Neural progenitor cell (in vitro differentiated cells): ENCODE results near the gene FRYL. TPM values are rescaled to one million over a fixed set of nuclear protein-coding genes. Genes with fewer than 3 reads are reported as not detected.

Experiments
- DNase-seq: peaks from one replicate; pipeline ENCODE4 v3.0.0-alpha.2; 2016; ENCODE audit warnings: low spot score
- H2AFZ ChIP-seq: fragments of 200-600 bp; sonication (generic); replicated peaks from 2 replicates; pipeline ENCODE4 v1.6.1; 2016; ENCODE audit warnings: antibody characterized with exemption
- H3F3A ChIP-seq: fragments of 200-600 bp; sonication (generic); 2 replicates; pipeline ENCODE4 v1.6.1; 2016; ENCODE audit warnings: antibody characterized with exemption, low read depth
- H3K27ac ChIP-seq: fragments of 200-600 bp; sonication (generic); 2 replicates; pipeline ENCODE4 v1.5.1; 2016; ENCODE audit warnings: mild to moderate bottlenecking
- H3K27me3 ChIP-seq: fragments of 200-600 bp; sonication (generic); 2 replicates; pipeline ENCODE4 v1.6.1; 2016; ENCODE audit warnings: mild to moderate bottlenecking, moderate library complexity
- H3K36me3 ChIP-seq: fragments of 200-600 bp; sonication (generic); 2 replicates; pipeline ENCODE4 v1.5.1; 2016
- H3K4me1 ChIP-seq: fragments of 200-600 bp; sonication (generic); 2 replicates; pipeline ENCODE4 v1.6.1; 2016; ENCODE audit warnings: mixed run types
- H3K4me2 ChIP-seq: fragments of 200-600 bp; sonication (generic); 2 replicates; pipeline ENCODE4 v1.6.1; 2016
- H3K4me3 ChIP-seq: fragments of 200-600 bp; sonication (generic); 2 replicates; pipeline ENCODE4 v1.5.1; 2016
- H3K79me2 ChIP-seq: fragments of 200-600 bp; sonication (generic); 2 replicates; pipeline ENCODE4 v1.6.1; 2016; ENCODE audit warnings: low read depth
- H3K9ac ChIP-seq: fragments of 200-600 bp; sonication (generic); 2 replicates; pipeline ENCODE4 v1.6.1; 2016
- H3K9me3 ChIP-seq: fragments of 200-600 bp; sonication (generic); 2 replicates; pipeline ENCODE4 v1.5.1; 2016; ENCODE audit warnings: low read depth
- H4K20me1 ChIP-seq: fragments of 200-600 bp; sonication (generic); 2 replicates; pipeline ENCODE4 v1.6.1; 2016; ENCODE audit warnings: low read depth
- H3K27ac Mint-ChIP-seq: 3 replicates; pipeline ENCODE4 v1.8.0; 2021; ENCODE audit warnings: mixed read lengths
- H3K27me3 Mint-ChIP-seq: 2 replicates; pipeline ENCODE4 v1.8.0; 2022; ENCODE audit warnings: low read depth, mild to moderate bottlenecking, inconsistent platforms, moderate library complexity, mixed read lengths; ENCODE audit not compliant: insufficient read depth
- H3K36me3 Mint-ChIP-seq: 3 replicates; pipeline ENCODE4 v1.8.0; 2021; ENCODE audit warnings: mixed read lengths
- H3K4me1 Mint-ChIP-seq: 3 replicates; pipeline ENCODE4 v1.8.0; 2021; ENCODE audit warnings: mixed read lengths
- H3K4me3 Mint-ChIP-seq: 3 replicates; pipeline ENCODE4 v1.8.0; 2021; ENCODE audit warnings: mild to moderate bottlenecking, moderate library complexity, mixed read lengths
- H3K9me3 Mint-ChIP-seq: 3 replicates; pipeline ENCODE4 v1.8.0; 2020; ENCODE audit warnings: mixed read lengths
- CTCF ChIP-seq: fragments of 200-600 bp; sonication (generic); IDR thresholded peaks from 2 replicates; pipeline ENCODE4 v1.5.1; 2017; ENCODE audit warnings: antibody characterized with exemption, mild to moderate bottlenecking
- EZH2 ChIP-seq: fragments of 200-600 bp; sonication (generic); IDR thresholded peaks from 2 replicates; pipeline ENCODE4 v1.6.1; 2017; ENCODE audit warnings: antibody characterized with exemption, mild to moderate bottlenecking, moderate library complexity
- EZH2phosphoT487 ChIP-seq: fragments of 200-600 bp; sonication (generic); IDR thresholded peaks from 2 replicates; pipeline ENCODE4 v1.6.1; 2017; ENCODE audit warnings: antibody characterized with exemption
- total RNA-seq: library from RNA; depleted of rRNA; stranded (reverse); fragments of >200 nt; gene quantifications from 2 replicates; pipeline ENCODE4 v1.2.3, GENCODE V29; 2015; ENCODE audit warnings: low replicate concordance

The FRYL gene
- total RNA-seq, 1 donor from 2014 or later: 70.5 TPM

GRCh38 chr4:48591372-48591771 is 188.7 kb downstream of the FRYL start:
- no peak overlapping the region for H3K4me3 ChIP-seq
- TF ChIP-seq EZH2 (no peak), EZH2phosphoT487 (no peak)
- no peak overlapping the region for H3K27ac Mint-ChIP-seq

GRCh38 chr4:48590884-48591283 is 189.2 kb downstream of the FRYL start:
- Histone ChIP-seq H4K20me1 (peaks cover 37% of the 10 kb centered on the region), H3K4me2 (no peak overlapping the region), H3K4me3 (no peak overlapping the region), H3K36me3 (peaks cover 21% of the 10 kb centered on the region), H3K4me1 (peaks cover 14% of the 10 kb centered on the region), H3K9me3 (no peaks in the 10 kb centered on the region), H3K9ac (no peak overlapping the region), H3K27ac (no peak overlapping the region), H3F3A (peaks cover 14% of the 10 kb centered on the region), H3K27me3 (no peaks in the 10 kb centered on the region), H2AFZ (no peak overlapping the region), H3K79me2 (no peaks in the 10 kb centered on the region)
- Mint-ChIP-seq H3K4me3 (no peak overlapping the region), H3K27ac (no peak overlapping the region), H3K27me3 (no peaks in the 10 kb centered on the region), H3K9me3 (no peaks in the 10 kb centered on the region), H3K4me1 (peaks cover 10% of the 10 kb centered on the region), H3K36me3 (peaks cover 30% of the 10 kb centered on the region)
- no peak for DNase-seq
- TF ChIP-seq EZH2phosphoT487: no peak
- no peak for TF ChIP-seq CTCF
- TF ChIP-seq EZH2: no peak

More at GRCh38 chr4:48591372-48591771, 188.7 kb downstream of the FRYL start:
- H3K4me3 Mint-ChIP-seq: no peak overlapping the region
- H2AFZ ChIP-seq: no peak overlapping the region
- H3K4me1 Mint-ChIP-seq: peaks cover 10% of the 10 kb centered on the region
- no peak overlapping the region for H3K9ac ChIP-seq
- H3K4me1 ChIP-seq: peaks cover 14% of the 10 kb centered on the region
- no peaks in the 10 kb centered on the region for H3K79me2 ChIP-seq
- no peaks in the 10 kb centered on the region for H3K27me3 Mint-ChIP-seq
- no peak for DNase-seq
- H3K9me3 Mint-ChIP-seq: no peaks in the 10 kb centered on the region
- no peak overlapping the region for H3K4me2 ChIP-seq
- H3F3A ChIP-seq: peaks cover 14% of the 10 kb centered on the region
- H3K36me3 Mint-ChIP-seq: peaks cover 25% of the 10 kb centered on the region
- H3K9me3 ChIP-seq: no peaks in the 10 kb centered on the region
- H4K20me1 ChIP-seq: peaks cover 38% of the 10 kb centered on the region
- peaks cover 17% of the 10 kb centered on the region for H3K36me3 ChIP-seq
- no peaks in the 10 kb centered on the region for H3K27me3 ChIP-seq
- no peak overlapping the region for H3K27ac ChIP-seq

GRCh38 chr4:48589098-48589445 is 191.0 kb downstream of the FRYL start:
- Histone ChIP-seq H3K9ac (no peak overlapping the region), H3K4me2 (no peak overlapping the region), H3K27me3 (no peaks in the 10 kb centered on the region), H3K4me1 (peaks cover 2% of the 10 kb centered on the region), H3K36me3 (peaks cover 19% of the 10 kb centered on the region), H3K4me3 (no peak overlapping the region), H3F3A (no peaks in the 10 kb centered on the region), H2AFZ (no peak overlapping the region), H3K9me3 (no peaks in the 10 kb centered on the region), H3K27ac (no peak overlapping the region), H3K79me2 (no peaks in the 10 kb centered on the region), H4K20me1 (peaks cover 19% of the 10 kb centered on the region)
- H3K36me3 Mint-ChIP-seq: peaks cover 31% of the 10 kb centered on the region
- no peak for DNase-seq
- no peak overlapping the region for H3K27ac Mint-ChIP-seq
- H3K27me3 Mint-ChIP-seq: no peaks in the 10 kb centered on the region
- no peaks in the 10 kb centered on the region for H3K9me3 Mint-ChIP-seq
- H3K4me1 Mint-ChIP-seq: peaks cover under 1% of the 10 kb centered on the region
- no peak for TF ChIP-seq EZH2
- TF ChIP-seq CTCF: no peak
- no peak for TF ChIP-seq EZH2phosphoT487
- H3K4me3 Mint-ChIP-seq: no peak overlapping the region

DNA sequence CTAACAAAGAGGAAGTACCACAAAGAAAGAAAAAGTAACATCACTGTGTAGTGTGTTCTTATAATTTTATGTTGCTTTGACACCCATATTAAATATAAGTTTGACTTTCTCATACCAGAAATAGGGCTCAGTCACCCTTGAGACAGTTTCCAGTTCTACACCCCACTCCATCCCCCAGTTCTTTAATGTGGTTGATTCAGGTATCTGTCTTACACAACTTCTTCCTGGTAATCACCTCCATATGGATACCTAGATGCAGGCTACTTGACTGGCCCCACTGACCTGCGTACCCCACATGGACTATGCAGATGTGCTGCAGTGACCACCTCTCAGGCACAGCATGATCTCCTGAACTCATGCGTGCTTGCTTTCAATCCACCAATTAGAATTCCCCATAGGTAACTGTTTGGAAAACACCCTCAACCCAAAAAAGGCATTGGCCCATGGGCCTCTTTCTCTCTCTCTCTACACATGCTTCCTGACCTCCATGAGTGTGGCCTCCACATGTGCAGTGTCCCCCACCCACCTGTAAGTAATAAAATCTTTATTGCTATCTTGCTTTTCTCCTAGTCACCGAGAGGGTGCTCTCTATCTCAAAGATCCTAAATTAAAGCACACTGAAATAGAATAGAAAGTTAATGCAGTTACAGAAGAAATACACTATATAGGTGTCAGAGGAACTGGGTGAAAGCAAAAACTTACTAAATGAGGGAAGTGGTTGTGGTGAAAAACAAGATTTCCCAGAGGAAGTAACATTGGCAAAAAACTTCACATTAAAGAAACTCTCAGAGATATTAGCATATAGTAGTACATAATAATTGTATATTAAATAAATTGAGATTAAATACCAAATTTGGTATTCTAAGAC is 191.6 kb downstream of the FRYL start:
- Histone ChIP-seq H3K36me3 (peaks cover 19% of the 10 kb centered on the region), H2AFZ (no peak overlapping the region), H4K20me1 (peaks cover 13% of the 10 kb centered on the region), H3K9ac (no peak overlapping the region), H3K4me2 (no peak overlapping the region), H3K4me1 (no peaks in the 10 kb centered on the region), H3F3A (no peaks in the 10 kb centered on the region), H3K9me3 (no peaks in the 10 kb centered on the region), H3K4me3 (no peak overlapping the region), H3K79me2 (no peaks in the 10 kb centered on the region), H3K27me3 (no peaks in the 10 kb centered on the region), H3K27ac (no peak overlapping the region)
- no peak overlapping the region for H3K27ac Mint-ChIP-seq
- H3K4me3 Mint-ChIP-seq: no peak overlapping the region
- H3K4me1 Mint-ChIP-seq: no peaks in the 10 kb centered on the region
- H3K36me3 Mint-ChIP-seq: peaks cover 32% of the 10 kb centered on the region
- DNase-seq: no peak
- no peaks in the 10 kb centered on the region for H3K9me3 Mint-ChIP-seq
- no peaks in the 10 kb centered on the region for H3K27me3 Mint-ChIP-seq
- no peak for TF ChIP-seq EZH2phosphoT487
- no peak for TF ChIP-seq EZH2
- TF ChIP-seq CTCF: no peak
